Memory B cell (primary cell): Measurements from ENCODE around the gene HSPA1A.
"Not testable (repeated sequence)": the region's sequence is repeated elsewhere in the genome, so short reads cannot be mapped to it uniquely, and the experiment has no call there.

ENCODE experiments used
- ATAC-seq: fragments of 150-1000 bp; cut with Tn5 transposase; 2 replicates; pipeline ENCODE4 v1.10.0; 2021; ENCODE audit warnings: low read depth, mild to moderate bottlenecking, moderate library complexity
- DNase-seq, 2 donors: peaks; one replicate each; pipeline ENCODE4 v3.0.0; 2022; ENCODE audit warnings: low spot score in 2 of 2
- H3K27ac Mint-ChIP-seq: one replicate; pipeline ENCODE4 v1.8.0; 2022; ENCODE audit warnings: mild to moderate bottlenecking, moderate library complexity, mixed read lengths
- H3K27me3 Mint-ChIP-seq: one replicate; pipeline ENCODE4 v1.8.0; 2022; ENCODE audit warnings: mixed read lengths
- H3K36me3 Mint-ChIP-seq: one replicate; pipeline ENCODE4 v1.8.0; 2022; ENCODE audit warnings: mild to moderate bottlenecking, mixed read lengths
- H3K4me1 Mint-ChIP-seq: one replicate; pipeline ENCODE4 v1.8.0; 2022; ENCODE audit warnings: mixed read lengths
- H3K4me3 Mint-ChIP-seq: one replicate; pipeline ENCODE4 v1.8.0; 2022; ENCODE audit warnings: mild to moderate bottlenecking, moderate library complexity, mixed read lengths
- H3K9me3 Mint-ChIP-seq: one replicate; pipeline ENCODE4 v1.8.0; 2022; ENCODE audit warnings: mixed read lengths

The HSPA1A gene

DNA sequence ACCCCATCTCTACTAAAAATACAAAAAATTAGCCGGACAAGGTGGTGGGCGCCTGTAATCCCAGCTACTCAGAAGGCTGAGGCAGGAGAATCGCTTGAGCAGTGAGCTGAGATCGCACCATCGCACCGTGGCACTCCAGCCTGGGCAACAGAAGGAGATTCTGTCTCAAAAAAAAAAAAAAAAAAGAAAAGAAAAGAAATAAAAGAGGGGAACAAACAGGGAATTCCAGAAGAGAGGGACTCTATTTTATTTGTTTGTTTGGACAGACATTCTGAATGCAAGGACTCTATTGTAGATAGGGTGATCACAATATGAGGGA lies 21.5 kb upstream of the HSPA1A start:
- peaks cover 12% of the 10 kb centered on the region for H3K36me3 Mint-ChIP-seq
- peaks cover 33% of the 10 kb centered on the region for H3K4me1 Mint-ChIP-seq
- peak overlapping the region; percentile 61 for H3K27ac Mint-ChIP-seq
- not testable (repeated sequence) for ATAC-seq, DNase-seq, H3K27me3 Mint-ChIP-seq, H3K9me3 Mint-ChIP-seq
- H3K4me3 Mint-ChIP-seq, result peak overlapping the region; percentile 87

DNA sequence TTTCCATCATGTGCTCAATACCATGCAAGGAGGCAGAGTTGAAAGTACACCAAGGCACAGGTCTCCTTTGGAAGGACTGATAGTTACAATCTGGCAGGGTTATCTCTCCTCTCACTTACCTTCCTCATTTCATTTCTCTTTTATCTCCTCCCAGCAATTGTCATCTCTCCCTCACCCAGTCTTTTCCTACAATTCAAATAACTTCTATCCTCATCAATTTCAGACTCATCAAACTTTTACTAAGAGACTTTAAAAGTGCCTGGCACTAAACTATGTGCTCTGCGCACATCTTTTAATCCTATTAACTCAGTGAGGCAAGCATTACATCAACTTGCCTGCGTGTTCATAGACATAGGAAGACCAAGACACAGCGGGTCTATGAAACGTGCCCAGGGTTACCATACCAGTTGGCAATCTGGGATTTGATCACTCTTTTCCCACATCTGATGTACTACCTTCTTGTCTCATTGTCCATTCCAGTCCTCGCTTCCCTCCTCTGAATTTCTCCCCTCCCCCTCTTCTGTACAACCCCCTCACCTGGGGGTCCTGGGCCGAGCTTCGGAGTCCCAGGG lies 21.0 kb upstream of the HSPA1A start:
- DNase-seq, result no peak
- Mint-ChIP-seq H3K36me3 (peaks cover 12% of the 10 kb centered on the region), H3K9me3 (no peaks in the 10 kb centered on the region), H3K27ac (peak overlapping the region; percentile 61), H3K4me1 (peaks cover 29% of the 10 kb centered on the region), H3K27me3 (no peaks in the 10 kb centered on the region), H3K4me3 (peak overlapping the region; percentile 87)
- ATAC-seq, result no peak

DNA sequence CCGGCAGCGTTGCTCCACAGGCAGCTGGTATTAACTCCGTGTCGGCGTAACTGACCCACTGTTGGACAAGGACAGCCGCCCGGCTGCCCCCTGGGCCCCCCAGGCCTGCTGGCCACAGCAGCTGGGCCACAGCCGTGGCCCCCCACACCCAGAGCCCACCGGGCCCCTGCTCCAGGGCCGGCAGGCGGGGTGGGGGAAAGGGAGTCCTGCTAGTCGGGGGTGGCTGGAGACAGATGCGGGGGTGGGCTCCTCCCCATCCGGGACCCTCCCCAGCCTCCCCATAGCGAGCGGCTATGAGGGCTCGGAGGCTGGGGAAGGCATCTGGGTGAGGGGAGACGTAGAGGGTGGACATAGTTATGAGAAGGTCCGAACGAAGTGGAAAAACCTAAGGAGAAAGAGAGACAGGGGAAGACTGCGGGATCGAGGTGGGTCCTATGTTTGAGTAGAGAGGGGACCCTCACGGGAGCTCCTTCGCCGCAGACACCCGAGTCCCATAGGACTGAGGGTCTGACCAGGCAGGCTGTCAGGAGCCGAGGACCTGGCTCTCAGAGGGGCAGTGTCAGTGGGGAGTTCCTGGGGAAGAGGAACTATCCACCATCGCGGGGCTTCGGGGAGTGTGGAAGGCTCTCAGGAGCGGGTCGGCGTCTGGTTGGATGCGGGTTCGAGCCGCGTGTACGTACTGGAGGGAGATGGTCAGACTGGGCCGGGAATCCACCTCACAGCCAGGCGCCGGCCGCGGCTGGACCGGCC lies 20.3 kb upstream of the HSPA1A start:
- peak; percentile 17 for ATAC-seq
- no peaks in the 10 kb centered on the region for H3K9me3 Mint-ChIP-seq
- peak overlapping the region; percentile 96 for H3K27ac Mint-ChIP-seq
- peaks cover 26% of the 10 kb centered on the region for H3K4me1 Mint-ChIP-seq
- DNase-seq, result no peak
- H3K27me3 Mint-ChIP-seq, result no peaks in the 10 kb centered on the region
- peaks cover 12% of the 10 kb centered on the region for H3K36me3 Mint-ChIP-seq
- H3K4me3 Mint-ChIP-seq, result peak overlapping the region; percentile 87

DNA sequence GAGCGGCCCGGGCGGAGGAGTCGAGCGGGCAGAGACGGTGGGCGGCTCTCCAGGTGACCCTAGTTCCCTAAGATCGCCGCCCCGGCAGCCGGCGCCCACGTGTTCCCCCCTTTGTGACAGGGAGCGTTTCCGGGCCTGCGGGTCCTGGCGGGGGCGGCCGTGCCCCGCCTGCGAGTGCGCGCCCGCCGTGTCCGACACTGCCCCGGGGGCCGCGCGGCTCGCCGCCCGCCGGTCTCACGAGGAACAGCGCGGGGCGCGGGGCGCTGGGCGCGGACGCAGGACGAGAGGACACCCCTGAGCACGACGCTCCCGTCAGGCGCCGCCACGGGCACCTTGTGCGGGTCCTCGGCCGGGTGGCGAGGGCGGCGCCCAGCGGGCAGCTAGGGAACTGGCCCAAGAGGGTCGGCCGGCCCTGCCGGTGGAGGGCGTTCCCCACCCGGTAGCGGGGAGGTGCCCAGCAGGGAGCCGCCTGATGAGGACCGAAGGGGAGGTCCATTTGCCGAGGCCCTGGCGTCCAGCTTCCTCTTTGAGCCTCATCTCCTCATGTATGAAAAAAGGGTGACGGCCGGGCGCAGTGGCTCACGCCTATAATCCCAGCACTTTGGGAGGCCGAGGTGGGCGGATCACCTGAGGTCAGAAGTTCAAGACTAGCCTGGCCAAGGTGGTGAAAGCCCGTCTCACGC lies 19.6 kb upstream of the HSPA1A start, which contains the start of gene VARS1:
Gene VARS1, minus strand, starts transcription at position 137 of the 683 bp plus-strand sequence. CDS start 535 bp downstream, outside the sequence.
- Mint-ChIP-seq H3K27ac (peak within 1 kb of the TSS; percentile 96), H3K36me3 (peaks cover 9% of the 10 kb centered on the region), H3K4me1 (peaks cover 23% of the 10 kb centered on the region), H3K27me3 (no peaks in the 10 kb centered on the region), H3K9me3 (no peaks in the 10 kb centered on the region), H3K4me3 (peak within 1 kb of the TSS; percentile 87)
- DNase-seq (peak; percentile 87 to 97), ATAC-seq (peak; percentile 82)

DNA sequence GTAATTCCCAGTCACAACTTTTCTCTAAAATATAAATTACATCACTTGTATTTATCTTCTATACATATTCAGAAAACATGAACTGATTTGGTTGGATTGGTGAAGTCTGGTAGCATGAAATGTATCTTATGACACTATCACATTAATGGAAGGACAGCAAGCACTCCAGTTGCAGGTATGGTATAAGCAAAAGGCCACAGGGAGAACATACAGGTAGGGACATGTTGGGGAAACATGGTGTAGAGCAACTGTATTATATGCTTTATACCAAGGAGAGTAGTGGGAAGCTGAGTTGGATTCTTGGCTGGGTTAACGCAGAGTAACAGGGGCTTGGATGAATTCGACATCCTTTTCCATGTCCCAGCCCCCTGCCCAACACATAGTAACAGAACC lies 18.4 kb upstream of the HSPA1A start:
- H3K4me3 Mint-ChIP-seq, result no peak overlapping the region
- H3K4me1 Mint-ChIP-seq, result peaks cover 16% of the 10 kb centered on the region
- peaks cover 5% of the 10 kb centered on the region for H3K36me3 Mint-ChIP-seq
- DNase-seq (no peak), ATAC-seq (no peak)
- no peak overlapping the region for H3K27ac Mint-ChIP-seq
- no peaks in the 10 kb centered on the region for H3K9me3 Mint-ChIP-seq
- no peaks in the 10 kb centered on the region for H3K27me3 Mint-ChIP-seq

DNA sequence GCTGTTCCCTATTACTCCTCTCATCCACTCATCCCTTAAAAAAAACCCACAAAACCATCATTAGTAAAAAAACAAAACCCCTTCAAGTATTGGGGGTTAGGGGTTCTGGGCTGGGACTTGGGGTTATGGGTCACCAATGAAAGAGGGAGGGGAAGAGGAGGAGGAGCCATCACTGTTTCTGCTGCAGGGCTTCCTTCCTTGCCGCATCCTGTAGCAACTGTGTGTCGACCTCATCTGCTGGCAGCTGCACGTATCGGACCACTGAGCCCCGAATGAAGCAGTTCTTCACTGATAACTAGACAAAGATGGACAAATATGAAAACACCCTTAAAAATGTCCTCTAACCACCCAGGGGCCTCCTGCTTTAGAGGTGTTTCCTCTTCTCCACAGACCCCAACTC lies 17.8 kb upstream of the HSPA1A start:
- peak; percentile 41 for ATAC-seq
- Mint-ChIP-seq H3K4me3 (peak overlapping the region; percentile 60), H3K4me1 (peaks cover 16% of the 10 kb centered on the region), H3K36me3 (peaks cover 5% of the 10 kb centered on the region), H3K9me3 (no peaks in the 10 kb centered on the region), H3K27me3 (no peaks in the 10 kb centered on the region), H3K27ac (peak overlapping the region; percentile 40)
- peak in 1 of 2 donors; percentile 29 for DNase-seq

DNA sequence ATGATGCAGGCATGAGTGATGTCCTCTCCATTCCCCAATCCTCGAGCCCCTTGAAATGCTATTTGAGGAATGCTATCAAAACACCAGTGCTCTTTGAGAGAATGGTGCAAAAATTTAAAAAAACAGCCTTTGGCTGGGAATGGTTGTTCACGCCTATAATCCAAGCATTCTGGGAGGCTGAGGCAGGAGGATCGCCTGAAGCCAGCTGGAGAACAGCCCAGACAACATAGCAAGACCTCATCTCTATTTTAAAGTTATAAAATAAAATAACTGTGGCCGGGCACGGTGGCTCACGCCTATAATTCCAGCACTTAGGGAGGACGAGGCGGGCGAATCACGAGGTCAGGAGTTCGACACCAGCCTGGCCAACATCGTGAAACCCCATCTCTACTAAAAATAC lies 15.6 kb upstream of the HSPA1A start:
- ATAC-seq (no peak), DNase-seq (no peak)
- Mint-ChIP-seq H3K27me3 (no peaks in the 10 kb centered on the region), H3K36me3 (peaks cover 10% of the 10 kb centered on the region), H3K27ac (no peak overlapping the region), H3K4me3 (no peak overlapping the region), H3K4me1 (peaks cover 8% of the 10 kb centered on the region), H3K9me3 (no peaks in the 10 kb centered on the region)

DNA sequence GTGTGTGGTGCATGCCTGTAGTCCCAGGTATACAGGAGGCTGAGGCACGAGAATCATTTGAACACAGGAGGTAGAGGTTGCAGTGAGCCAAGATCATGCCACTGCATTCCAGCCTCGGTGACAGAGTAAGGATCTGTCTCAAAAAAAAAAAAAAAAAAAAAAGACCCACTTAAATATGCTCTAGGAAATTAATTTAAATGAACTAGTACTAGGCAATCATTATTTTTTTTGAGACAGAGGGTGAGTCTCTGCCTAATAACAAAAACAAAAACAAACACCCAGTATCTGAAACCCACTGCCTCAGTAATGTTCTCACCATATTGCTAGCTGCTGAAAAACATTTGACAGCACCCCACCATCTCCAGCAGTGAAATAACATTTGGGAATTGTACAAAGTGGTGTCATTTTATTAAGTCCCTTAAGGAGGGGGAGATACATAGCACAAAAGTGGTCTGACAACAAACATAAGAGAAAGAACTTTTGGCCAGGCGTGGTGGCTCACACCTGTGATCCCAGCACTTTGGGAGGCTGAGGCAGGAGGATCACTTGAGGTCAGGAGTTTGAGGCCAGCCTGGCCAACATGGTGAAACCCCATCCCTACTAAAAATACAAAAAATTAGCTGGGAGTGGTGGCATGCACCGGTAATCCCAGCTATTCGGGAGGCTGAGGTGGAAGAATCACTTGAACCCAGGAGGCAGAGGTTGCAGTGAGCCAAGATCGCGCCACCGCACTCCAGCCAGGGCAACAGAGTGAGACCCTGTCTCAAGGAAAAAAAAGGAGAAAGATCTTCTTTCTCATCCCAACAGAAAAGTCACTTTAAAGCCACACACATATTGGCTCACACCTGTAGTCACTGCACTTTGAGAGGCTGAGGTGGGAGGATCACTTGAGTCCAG lies 14.1 kb upstream of the HSPA1A start:
- ATAC-seq, H3K4me3 Mint-ChIP-seq, H3K27ac Mint-ChIP-seq, H3K9me3 Mint-ChIP-seq, H3K36me3 Mint-ChIP-seq, DNase-seq, H3K27me3 Mint-ChIP-seq: not testable (repeated sequence)
- peaks cover 13% of the 10 kb centered on the region for H3K4me1 Mint-ChIP-seq

DNA sequence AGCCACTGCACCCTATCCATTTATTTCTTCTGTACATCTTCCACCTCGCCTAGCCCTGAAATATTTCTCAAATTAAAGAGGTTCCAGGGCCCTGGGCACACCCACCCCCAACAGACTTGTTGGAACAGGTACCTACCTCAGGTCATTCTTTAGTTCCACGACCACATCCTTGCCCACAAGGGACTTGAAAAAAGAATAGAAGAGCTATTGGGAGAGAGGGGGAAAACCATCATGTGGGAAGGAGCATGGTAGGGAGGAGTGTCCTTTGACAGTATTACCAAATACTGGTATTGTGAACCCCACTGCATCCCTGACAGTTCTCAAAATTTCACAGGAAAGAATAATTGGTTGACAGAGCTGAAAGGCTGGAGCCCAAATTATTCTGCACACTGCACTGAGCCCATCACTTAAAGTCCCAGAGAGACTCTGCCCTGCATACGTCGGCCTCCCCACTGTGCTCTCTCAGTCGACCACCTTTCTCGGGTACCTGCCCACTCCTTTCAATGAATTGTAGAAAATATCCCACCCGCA lies 9.3 kb upstream of the HSPA1A start:
- Mint-ChIP-seq H3K4me1 (peaks cover 13% of the 10 kb centered on the region), H3K9me3 (no peaks in the 10 kb centered on the region), H3K27ac (peak overlapping the region; percentile 93), H3K36me3 (peaks cover 10% of the 10 kb centered on the region), H3K27me3 (no peaks in the 10 kb centered on the region), H3K4me3 (peak overlapping the region; percentile 88)
- DNase-seq, result no peak
- peak; percentile 8 for ATAC-seq

DNA sequence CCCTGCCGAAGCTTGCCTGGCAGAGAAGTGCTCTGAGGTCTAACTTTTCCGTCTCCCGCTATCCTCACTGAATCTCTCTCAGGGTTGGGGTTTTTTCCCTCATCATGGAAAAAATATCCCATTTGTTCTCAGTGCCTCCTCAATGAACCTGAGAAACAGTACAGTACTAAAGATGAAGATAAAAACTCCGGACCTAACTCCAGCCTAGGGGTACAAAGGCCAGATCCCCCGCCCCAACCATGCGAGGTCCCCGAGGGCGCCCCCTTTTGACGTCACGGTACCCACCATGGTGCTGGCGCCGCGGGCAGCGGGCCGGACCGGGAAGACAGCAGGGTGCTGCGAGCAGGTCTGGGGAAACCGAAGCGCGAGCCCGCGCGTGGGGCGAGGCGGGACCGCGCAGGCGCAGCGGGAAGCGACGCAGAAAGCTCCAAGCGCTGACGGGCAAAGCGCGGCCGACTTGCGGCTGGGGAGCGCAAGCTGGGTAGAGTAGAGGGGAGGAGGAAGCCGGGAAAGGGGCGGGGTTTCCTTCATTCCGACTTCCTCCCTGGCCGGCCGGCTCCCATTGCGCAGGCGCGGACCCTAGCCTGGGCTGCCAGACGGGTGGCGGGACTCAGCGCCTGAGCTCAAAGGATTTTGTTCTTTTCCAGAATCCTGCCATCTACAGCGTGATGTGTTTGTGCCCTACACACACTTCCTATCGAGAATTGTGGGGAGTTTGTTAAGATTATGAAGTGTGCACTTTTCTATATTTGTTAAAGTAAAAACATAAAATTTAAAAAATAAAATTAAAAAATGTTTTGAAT lies 8.7 kb upstream of the HSPA1A start, which contains the start of gene LSM2:
Gene LSM2, minus strand, starts transcription at position 497 of the 803 bp plus-strand sequence. Its CDS starts 209 bp downstream, at position 288.
- peak within 1 kb of the TSS; percentile 93 for H3K27ac Mint-ChIP-seq
- DNase-seq (peak; percentile 92 to 95), ATAC-seq (peak; percentile 97)
- peaks cover 10% of the 10 kb centered on the region for H3K36me3 Mint-ChIP-seq
- peak within 1 kb of the TSS; percentile 88 for H3K4me3 Mint-ChIP-seq
- no peaks in the 10 kb centered on the region for H3K27me3 Mint-ChIP-seq
- H3K4me1 Mint-ChIP-seq, result peaks cover 13% of the 10 kb centered on the region
- no peaks in the 10 kb centered on the region for H3K9me3 Mint-ChIP-seq

DNA sequence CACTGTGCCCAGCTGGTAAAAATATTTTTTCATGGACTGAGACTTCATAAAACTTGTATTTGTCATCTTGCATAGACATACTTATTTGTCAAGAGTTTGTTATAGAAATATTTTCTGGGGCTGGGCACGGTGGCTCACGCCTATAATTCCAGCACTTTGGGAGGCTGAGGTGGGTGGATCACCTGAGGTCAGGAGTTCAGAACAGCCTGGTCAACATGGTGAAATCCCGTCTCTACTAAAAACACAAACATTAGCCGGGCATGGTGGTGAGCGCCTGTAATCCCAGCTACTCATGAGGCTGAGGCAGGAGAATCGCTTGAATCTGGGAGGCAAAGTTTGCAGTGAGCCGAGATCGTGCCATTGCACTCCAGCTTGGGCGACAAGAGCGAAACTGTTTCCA lies 6.7 kb upstream of the HSPA1A start:
- H3K4me1 Mint-ChIP-seq, result peaks cover 16% of the 10 kb centered on the region
- not testable (repeated sequence) for H3K36me3 Mint-ChIP-seq, H3K27ac Mint-ChIP-seq, H3K4me3 Mint-ChIP-seq, H3K27me3 Mint-ChIP-seq, H3K9me3 Mint-ChIP-seq, ATAC-seq, DNase-seq

DNA sequence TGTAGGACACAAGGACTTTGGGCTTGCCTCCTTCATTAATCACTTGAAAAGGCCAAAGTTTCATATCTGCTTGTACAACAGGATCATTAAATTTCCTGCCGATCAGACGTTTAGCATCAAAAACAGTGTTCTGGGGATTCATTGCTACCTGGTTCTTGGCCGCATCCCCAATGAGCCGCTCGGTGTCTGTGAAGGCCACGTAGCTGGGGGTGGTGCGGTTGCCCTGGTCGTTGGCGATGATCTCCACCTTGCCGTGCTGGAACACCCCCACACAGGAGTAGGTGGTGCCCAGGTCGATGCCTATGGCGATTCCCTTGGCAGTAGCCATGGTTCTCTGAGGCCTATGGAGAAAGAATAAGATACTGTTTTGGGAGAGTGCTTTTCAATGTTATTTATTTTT lies 3.7 kb upstream of the HSPA1A start:
- DNase-seq (no peak), ATAC-seq (no peak)
- Mint-ChIP-seq H3K27me3 (no peaks in the 10 kb centered on the region), H3K4me1 (peaks cover 13% of the 10 kb centered on the region), H3K36me3 (peaks cover 3% of the 10 kb centered on the region), H3K27ac (no peak overlapping the region), H3K4me3 (no peak overlapping the region), H3K9me3 (no peaks in the 10 kb centered on the region)

DNA sequence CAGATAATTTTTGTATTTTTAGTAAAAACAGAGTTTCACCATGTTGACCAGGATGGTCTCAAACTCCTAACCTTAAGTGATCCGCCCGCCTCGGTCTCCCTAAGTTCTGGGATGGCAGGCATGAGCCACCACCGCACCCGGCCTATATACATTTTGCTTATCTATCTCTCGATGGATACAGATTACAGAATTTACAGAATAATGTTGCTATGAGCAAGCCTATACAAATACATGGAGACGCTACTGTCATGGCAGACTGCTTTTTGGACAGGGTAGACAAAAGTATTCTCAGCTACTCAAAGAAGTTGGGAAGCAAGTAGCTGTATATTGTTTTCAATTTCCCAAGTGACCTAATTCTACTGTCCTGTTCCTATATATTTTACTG lies 1.9 kb upstream of the HSPA1A start:
- H3K4me1 Mint-ChIP-seq, result peaks cover 17% of the 10 kb centered on the region
- no peaks in the 10 kb centered on the region for H3K9me3 Mint-ChIP-seq
- H3K4me3 Mint-ChIP-seq, result no peak overlapping the region
- ATAC-seq (no peak), DNase-seq (no peak)
- H3K27me3 Mint-ChIP-seq, result no peaks in the 10 kb centered on the region
- H3K27ac Mint-ChIP-seq, result no peak overlapping the region
- peaks cover 3% of the 10 kb centered on the region for H3K36me3 Mint-ChIP-seq
